OCI-LY1 (cell line): ENCODE measurements around the gene ROCK2.

Experiments used
- CTCF ChIP-seq: fragments of 200-600 bp; sonication (generic), shearing (Covaris generic); IDR thresholded peaks from 2 replicates; pipeline ENCODE4 v1.5.1; 2017; ENCODE audit warnings: mild to moderate bottlenecking, antibody characterized with exemption, low read length, moderate library complexity, mixed read lengths
- EZH2 ChIP-seq: fragments of 200-600 bp; sonication (generic), shearing (Covaris generic); IDR thresholded peaks from 2 replicates; pipeline ENCODE4 v1.8.0; 2017; ENCODE audit warnings: borderline replicate concordance, mixed run types, mild to moderate bottlenecking, antibody characterized with exemption, low read length, moderate library complexity, mixed read lengths

GRCh38 chr2:11159574-11160170, 184.8 kb downstream of the ROCK2 start:
- no peak for TF ChIP-seq CTCF
- no peak for TF ChIP-seq EZH2
